A549 (cell line): ENCODE data around the gene ABHD2. TPM values are rescaled to one million over a fixed set of nuclear protein-coding genes. Genes with fewer than 3 reads are reported as not detected.

ENCODE experiments used
- ATAC-seq, 2 experiments: fragments of 200-7000 bp in 1 of 2; fragments of >200 bp in 1 of 2; cut with Nextera tagmentation in 1 of 2; cut with Tn5 transposase in 1 of 2; 3 replicates each; pipeline versions ENCODE4 v1.8.0 to v1.9.1; 2018 to 2020; ENCODE audit warnings: mild to moderate bottlenecking in 1 of 2, moderate library complexity in 1 of 2
- CTCF ChIA-PET: fragments of 300-600 bp; sonication (Branson Sonifier 250); formaldehyde crosslinking; extraction: SDS; loops from one replicate; lab custom pipeline; 2021; ENCODE audit warnings: antibody characterized with exemption, inconsistent platforms; lab: Yijun Ruan, JAX
- POLR2A ChIA-PET: fragments of 350-600 bp; formaldehyde crosslinking; extraction: SDS; loops from one replicate; lab custom pipeline; 2021; ENCODE audit warnings: antibody characterized with exemption, inconsistent platforms; lab: Yijun Ruan, JAX
- DNase-seq, 2 experiments: peaks; one replicate each; pipeline versions ENCODE4 v3.0.0 to v3.0.0-alpha.2; 2011 to 2016; ENCODE audit warnings: low read depth in 1 of 2, low spot score in 1 of 2
- FAIRE-seq: peaks from 2 replicates; lab custom pipeline; 2011; peaks lifted over from hg19 to GRCh38; lab: Jason Lieb, UNC
- H3K27ac ChIP-seq, 2 experiments: fragments of >200 bp; sonication (Bioruptor Twin); formaldehyde crosslinking; 3 replicates each; pipeline ENCODE4 v1.5.1; 2016 to 2017
- H3K4me1 ChIP-seq: fragments of >200 bp; sonication (Bioruptor Twin); formaldehyde crosslinking; 3 replicates; pipeline ENCODE4 v1.6.1; 2016
- H3K4me2 ChIP-seq: fragments of >200 bp; sonication (Bioruptor Twin); formaldehyde crosslinking; 3 replicates; pipeline ENCODE4 v1.6.1; 2016
- H3K4me3 ChIP-seq: fragments of >200 bp; sonication (Bioruptor Twin); formaldehyde crosslinking; 3 replicates; pipeline ENCODE4 v1.5.1; 2016
- H3K9me3 ChIP-seq: fragments of >200 bp; sonication (Bioruptor Twin); formaldehyde crosslinking; 3 replicates; pipeline ENCODE4 v1.6.1; 2016
- CBX2 ChIP-seq: fragments of 200-600 bp; sonication (generic); IDR thresholded peaks from 2 replicates; pipeline ENCODE4 v1.6.1; 2016; ENCODE audit warnings: low read depth, mild to moderate bottlenecking, borderline replicate concordance
- CHD2 ChIP-seq: fragments of 150-350 bp; IDR thresholded peaks from 2 replicates; pipeline ENCODE4 v1.6.1; 2014; ENCODE audit warnings: low read length; ENCODE audit not compliant: partially characterized antibody
- E2F6 ChIP-seq: IDR thresholded peaks from 2 replicates; pipeline ENCODE4 v1.6.1; 2012; ENCODE audit warnings: low read depth, borderline replicate concordance
- EHMT2 ChIP-seq: fragments of 200-600 bp; sonication (generic); IDR thresholded peaks from 2 replicates; pipeline ENCODE4 v1.6.1; 2016; ENCODE audit warnings: antibody characterized with exemption, low read depth, mild to moderate bottlenecking, moderate library complexity
- ELK1 ChIP-seq: fragments of 150-350 bp; IDR thresholded peaks from 2 replicates; pipeline ENCODE4 v1.6.1; 2014; ENCODE audit warnings: low read depth, mild to moderate bottlenecking, low read length
- ESRRA ChIP-seq: fragments of 150-350 bp; IDR thresholded peaks from 2 replicates; pipeline ENCODE4 v1.6.1; 2014; ENCODE audit warnings: mild to moderate bottlenecking, low read length, borderline replicate concordance
- FOSB ChIP-seq: fragments of 250-450 bp; sonication (Bioruptor Pico); IDR thresholded peaks from 2 replicates; pipeline ENCODE4 v1.5.0; 2020; ENCODE audit warnings: mild to moderate bottlenecking, moderate library complexity
- FOXS1 ChIP-seq: fragments of 250-450 bp; sonication (Bioruptor Pico); IDR thresholded peaks from 2 replicates; pipeline ENCODE4 v1.5.0; 2020; ENCODE audit warnings: mild to moderate bottlenecking, moderate library complexity
- HOXB13 ChIP-seq: fragments of 250-450 bp; sonication (Bioruptor Pico); IDR thresholded peaks from 2 replicates; pipeline ENCODE4 v1.5.0; 2020; ENCODE audit warnings: low read depth, mild to moderate bottlenecking, moderate library complexity
- JUN ChIP-seq, 2 experiments: fragments of >200 bp; sonication (Bioruptor Twin); formaldehyde crosslinking; IDR thresholded peaks; 2 replicates in 1 of 2; 3 replicates in 1 of 2; pipeline ENCODE4 v1.6.1; 2016 to 2017
- KDM5A ChIP-seq: fragments of 200-600 bp; sonication (generic); IDR thresholded peaks from 2 replicates; pipeline ENCODE4 v1.6.1; 2016; ENCODE audit warnings: antibody characterized with exemption, mild to moderate bottlenecking
- MAFK ChIP-seq: fragments of 450-650 bp; IDR thresholded peaks from 2 replicates; pipeline ENCODE4 v1.6.1; 2014; ENCODE audit not compliant: partially characterized antibody
- MAZ ChIP-seq: fragments of 150-350 bp; IDR thresholded peaks from 2 replicates; pipeline ENCODE4 v1.6.1; 2014; ENCODE audit warnings: antibody characterized with exemption, low read depth, low read length, borderline replicate concordance
- NR3C1 ChIP-seq: fragments of >200 bp; sonication (Bioruptor Twin); formaldehyde crosslinking; IDR thresholded peaks from 3 replicates; pipeline ENCODE4 v1.6.1; 2017
- PHF8 ChIP-seq: fragments of 200-600 bp; sonication (generic); IDR thresholded peaks from 2 replicates; pipeline ENCODE4 v1.6.1; 2016; ENCODE audit warnings: low read depth, mild to moderate bottlenecking, antibody characterized with exemption, moderate library complexity, borderline replicate concordance
- POLR2A ChIP-seq: IDR thresholded peaks from 2 replicates; pipeline ENCODE4 v1.6.1; 2012; ENCODE audit warnings: mild to moderate bottlenecking, low read length
- RAD21 ChIP-seq, 2 experiments: fragments of >200 bp in 1 of 2; sonication (Bioruptor Twin) in 1 of 2; formaldehyde crosslinking in 1 of 2; IDR thresholded peaks in 1 of 2; conservative IDR thresholded peaks in 1 of 2; 2 replicates in 1 of 2; 3 replicates in 1 of 2; pipeline ENCODE4 v1.6.1; 2012 to 2018; ENCODE audit warnings: inconsistent platforms in 1 of 2
- RARB ChIP-seq: fragments of 250-450 bp; sonication (Bioruptor Pico); IDR thresholded peaks from 2 replicates; pipeline ENCODE4 v1.8.0; 2021; ENCODE audit warnings: mild to moderate bottlenecking, moderate library complexity
- RCOR1 ChIP-seq: fragments of 150-350 bp; IDR thresholded peaks from 2 replicates; pipeline ENCODE4 v1.6.1; 2014; ENCODE audit warnings: antibody characterized with exemption, low read length, low read depth
- RNF2 ChIP-seq: fragments of 200-600 bp; sonication (generic); IDR thresholded peaks from 2 replicates; pipeline ENCODE4 v1.6.1; 2016; ENCODE audit warnings: low read depth, mild to moderate bottlenecking, antibody characterized with exemption, moderate library complexity, borderline replicate concordance
- ZC3H11A ChIP-seq: fragments of 450-650 bp; IDR thresholded peaks from 2 replicates; pipeline ENCODE4 v1.6.1; 2014; ENCODE audit warnings: antibody characterized with exemption, mild to moderate bottlenecking
- ZFP36 ChIP-seq: fragments of 450-650 bp; IDR thresholded peaks from 2 replicates; pipeline ENCODE4 v1.6.1; 2014; ENCODE audit warnings: borderline replicate concordance; ENCODE audit not compliant: partially characterized antibody
- ZNF302 ChIP-seq: fragments of 250-450 bp; sonication (Bioruptor Pico); IDR thresholded peaks from 2 replicates; pipeline ENCODE4 v1.9.0; 2021; ENCODE audit warnings: inconsistent platforms, mild to moderate bottlenecking, moderate library complexity
- WGBS: methylation state at CpG from one replicate; pipeline ENCODE4 v1.1.6; 2017; ENCODE audit errors: missing lambda C conversion rate; 5-methylcytosine and 5-hydroxymethylcytosine counted together
- polyA plus RNA-seq, 4 experiments: library from polyadenylated mRNA; depleted of rRNA in 3 of 4; stranded (reverse); fragments of >200 nt; fragmentation: RNase III in 1 of 4; extraction: RNeasy Plus Mini Kit Qiagen cat#74134 plus additional on column Dnase treatment in 1 of 4; gene quantifications; 2 replicates in 3 of 4; 3 replicates in 1 of 4; pipeline ENCODE4 v1.2.3, GENCODE V29; 2011 to 2017

Gene ABHD2
- polyA plus RNA-seq, 2 of the 4 experiments (the other 2 are of a cell fraction): 36.2 to 63.3 TPM

- no peak for TF ChIP-seq FOXS1 (CRISPR knock-in tag)
Measured at GRCh38 chr15:89198934-89199333, 110.7 kb downstream of the ABHD2 start (continued).

DNA sequence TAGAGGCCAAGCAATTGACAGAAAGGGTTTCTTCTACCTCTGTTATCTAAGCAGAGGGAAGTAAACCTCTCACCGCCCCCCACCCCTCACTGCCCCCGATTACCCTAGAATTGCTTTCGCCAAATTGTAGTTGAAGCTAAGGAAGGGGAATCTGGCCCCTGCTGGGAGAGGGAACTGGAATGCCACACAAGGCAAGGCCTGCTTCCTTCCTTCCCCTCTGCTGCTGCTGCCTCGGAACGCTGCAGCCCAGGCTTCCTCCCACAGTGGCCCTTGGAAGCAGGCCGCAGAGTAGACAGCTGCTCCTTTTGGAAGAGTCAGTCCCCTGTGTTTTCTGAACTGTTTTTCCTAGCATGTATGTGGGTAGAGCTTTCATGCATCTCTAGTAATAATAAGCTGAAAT is 111.5 kb downstream of the ABHD2 start:
- WGBS: 88% methylated on average over 6 of the region's 6 CpGs
- TF ChIP-seq E2F6 (no peak), ZNF302 (CRISPR knock-in tag) (no peak), EHMT2 (no peak), RAD21 (conservative IDR thresholded peaks at IDR 0.05 in 1 of 2, IDR thresholded peaks at IDR 0.05 in 1 of 2) (no peak), ZC3H11A (no peak), RCOR1 (no peak), ELK1 (no peak), FOSB (CRISPR knock-in tag) (no peak), KDM5A (no peak), RARB (CRISPR knock-in tag) (no peak), MAZ (no peak), JUN (IDR thresholded peaks at IDR 0.05) (no peak), CBX2 (no peak), POLR2A (no peak), CHD2 (no peak), RNF2 (no peak), ZFP36 (no peak), ESRRA (no peak), HOXB13 (CRISPR knock-in tag) (no peak)
- H3K27ac ChIP-seq: no peak overlapping the region
- H3K9me3 ChIP-seq: no peaks in the 10 kb centered on the region
- no peaks in the 10 kb centered on the region for H3K4me1 ChIP-seq
- H3K4me2 ChIP-seq: no peak overlapping the region
- H3K4me3 ChIP-seq: no peak overlapping the region
- ATAC-seq (no peak), FAIRE-seq (no peak), DNase-seq (no peak)
- CTCF ChIA-PET: interaction anchor here (0.5 to 15.6 kb wide), 11 partner anchors 7 to 292 kb away, joined by 3 to 141 read pairs (median 5); no protein-coding TSS in a partner anchor
- POLR2A ChIA-PET: no interaction called here

DNA sequence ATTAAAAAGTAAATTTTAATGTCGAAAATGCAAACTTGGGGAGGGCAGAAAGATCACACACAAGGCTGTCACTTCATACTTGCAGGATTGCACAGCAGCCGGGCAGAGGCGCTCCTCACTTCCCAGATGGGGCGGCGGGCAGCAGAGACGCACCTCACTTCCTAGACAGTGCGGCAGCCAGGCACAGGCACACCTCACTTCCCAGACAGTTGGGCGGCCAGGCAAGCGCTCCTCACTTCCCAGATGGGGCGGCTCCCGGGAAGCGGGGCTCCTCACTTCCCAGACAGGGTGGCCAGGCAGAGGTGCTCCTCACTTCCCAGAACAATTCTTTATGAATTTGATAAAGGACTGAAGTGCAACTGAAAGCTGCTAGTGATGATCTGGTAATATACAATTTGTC is 111.9 kb downstream of the ABHD2 start:
- CTCF ChIA-PET: interaction anchor here (0.5 to 15.6 kb wide), 12 partner anchors 6 to 192 kb away, joined by 3 to 141 read pairs (median 5); partner anchors contain the start of gene FANCI
- TF ChIP-seq PHF8: no peak
- no peak for TF ChIP-seq MAFK
- TF ChIP-seq ZFP36: no peak
- no peak for TF ChIP-seq NR3C1
- no peaks in the 10 kb centered on the region for H3K4me1 ChIP-seq
- H3K4me3 ChIP-seq: no peak overlapping the region
- WGBS: 94% methylated on average over 12 of the region's 12 CpGs
- ATAC-seq: no peak
- POLR2A ChIA-PET: no interaction called here
- H3K27ac ChIP-seq: no peak overlapping the region
- no peak for DNase-seq
- FAIRE-seq: no peak
- H3K9me3 ChIP-seq: no peaks in the 10 kb centered on the region
- H3K4me2 ChIP-seq: no peak overlapping the region
